A204.1 (cell line): ENCODE results near the gene GIPC2.
"Not testable (repeated sequence)": the region's sequence is repeated elsewhere in the genome, so short reads cannot be mapped to it uniquely, and the experiment has no call there.

ENCODE experiments used
- FAIRE-seq: peaks from 2 replicates; lab custom pipeline; 2012; peaks lifted over from hg19 to GRCh38; lab: Jason Lieb, UNC

Gene GIPC2

DNA sequence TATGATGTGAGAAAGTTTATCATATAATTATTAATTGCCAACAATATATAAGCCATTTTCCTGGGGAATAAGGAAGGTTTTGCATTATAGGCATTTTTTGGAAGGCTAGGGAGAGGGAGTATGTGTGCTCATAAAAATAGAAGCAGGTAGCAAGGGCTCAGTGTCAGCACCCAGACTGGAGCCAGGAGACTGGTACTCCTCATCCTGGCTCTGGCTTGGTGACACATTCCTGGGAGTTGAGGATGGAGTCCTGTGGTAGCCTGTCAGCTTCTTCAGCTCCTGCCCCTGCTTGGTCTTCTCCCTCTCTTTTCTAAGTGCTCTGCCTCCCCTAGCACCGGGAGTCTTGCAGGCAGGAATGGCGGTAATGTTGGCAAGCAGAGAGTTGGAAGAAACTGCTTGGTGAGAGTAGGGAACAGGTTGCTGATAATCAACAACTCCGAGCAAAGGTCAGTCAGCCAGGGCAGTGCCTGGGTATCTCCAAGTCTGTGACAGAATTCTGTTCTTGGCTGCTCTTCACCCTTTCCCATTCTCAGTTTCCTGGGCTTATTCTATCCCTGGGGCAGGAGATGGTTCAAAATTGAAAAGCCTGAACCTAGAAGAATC lies 23.0 kb downstream of the GIPC2 start:
- FAIRE-seq = no peak

DNA sequence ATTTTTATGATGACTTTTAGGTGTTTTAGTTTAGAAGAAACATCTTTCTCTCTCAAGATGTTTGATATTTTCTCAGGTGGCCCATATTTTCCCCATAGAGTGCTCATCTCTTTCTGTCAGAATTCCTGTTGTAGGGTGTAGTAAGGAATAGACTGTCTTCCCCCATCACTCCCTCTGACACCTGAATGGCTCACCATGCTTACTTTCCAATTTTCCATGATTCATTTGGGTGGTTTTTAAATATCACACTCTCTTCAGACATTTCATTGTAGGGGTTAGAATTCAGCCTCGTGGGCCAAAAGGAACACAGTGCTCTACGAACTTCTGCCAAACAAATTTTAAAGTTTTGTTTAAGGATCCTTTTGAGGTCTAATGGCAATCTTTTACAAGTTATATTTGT lies 24.0 kb downstream of the GIPC2 start:
- FAIRE-seq = no peak

DNA sequence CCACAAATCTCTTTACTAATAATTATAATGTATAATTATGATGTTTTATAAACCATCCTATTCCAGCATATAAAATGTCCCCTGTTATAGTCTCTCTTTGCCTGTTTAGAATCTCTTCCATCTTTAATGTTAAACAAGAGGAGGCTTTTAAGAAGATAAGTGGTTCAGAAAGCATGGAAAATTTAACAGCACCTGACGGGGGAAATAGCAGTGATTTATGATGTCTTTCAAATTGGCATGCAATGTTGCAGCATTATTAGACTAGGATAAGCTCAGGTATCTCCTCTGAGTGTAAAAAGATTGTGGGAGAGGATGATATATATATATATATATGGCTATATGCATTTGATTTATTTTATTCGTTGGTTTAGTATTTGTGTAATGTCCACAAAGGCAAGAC lies 24.4 kb downstream of the GIPC2 start:
- FAIRE-seq = no peak

DNA sequence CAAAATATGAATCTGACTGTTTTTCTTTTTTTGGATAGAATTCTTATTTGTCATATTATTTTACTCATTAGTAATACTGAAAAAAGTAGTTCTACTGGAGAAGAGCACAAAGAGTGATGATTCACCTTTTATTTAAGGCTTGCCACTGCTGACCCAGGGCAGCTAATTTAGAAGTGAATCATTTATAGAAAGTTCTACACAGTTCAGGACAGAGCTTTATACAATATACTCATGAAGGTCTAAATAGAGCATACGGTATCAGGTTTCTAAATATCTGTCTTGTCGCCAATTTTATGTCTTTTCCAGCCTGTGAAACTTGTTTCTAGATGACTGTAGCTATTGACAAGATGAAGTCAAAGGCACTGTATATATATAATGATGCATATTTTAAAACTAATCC lies 25.0 kb downstream of the GIPC2 start:
- no peak for FAIRE-seq

DNA sequence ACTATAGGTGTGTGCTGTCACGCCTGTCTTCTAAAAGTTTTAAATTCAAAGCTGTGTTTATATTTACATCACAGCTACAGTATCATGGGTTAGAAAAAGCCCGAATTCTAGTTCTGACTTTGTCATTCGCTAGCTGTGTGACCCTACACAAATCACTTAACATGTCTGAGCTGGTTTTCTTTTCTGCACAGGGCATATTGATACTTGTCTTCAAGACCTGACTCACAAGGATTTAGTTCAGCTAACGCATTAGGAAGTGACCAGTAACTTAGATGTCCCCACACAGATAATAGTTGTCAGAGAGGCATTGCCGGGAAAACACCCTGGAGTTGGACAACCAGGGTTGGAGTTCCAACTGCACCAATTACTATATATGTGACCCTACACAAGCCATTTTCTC lies 25.9 kb downstream of the GIPC2 start:
- no peak for FAIRE-seq

DNA sequence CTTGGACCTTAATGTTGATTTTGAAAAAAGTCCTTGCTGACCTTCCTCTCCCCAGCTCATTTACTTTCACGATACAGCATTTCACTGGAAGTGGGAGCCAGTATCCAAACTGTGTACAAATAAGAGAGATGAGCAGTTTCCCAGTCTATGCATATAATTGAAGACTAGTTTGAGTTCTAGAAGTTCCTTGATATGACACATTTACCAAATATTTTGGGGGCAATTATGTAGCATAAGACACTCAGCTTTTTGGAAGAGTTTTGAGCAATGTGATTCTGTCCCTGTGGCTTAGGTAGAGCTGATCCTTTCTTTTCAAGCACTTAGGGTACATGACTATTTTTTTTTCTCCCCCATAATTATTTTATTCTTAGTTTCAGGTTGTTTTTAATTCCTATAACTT lies 26.4 kb downstream of the GIPC2 start:
- FAIRE-seq = no peak

DNA sequence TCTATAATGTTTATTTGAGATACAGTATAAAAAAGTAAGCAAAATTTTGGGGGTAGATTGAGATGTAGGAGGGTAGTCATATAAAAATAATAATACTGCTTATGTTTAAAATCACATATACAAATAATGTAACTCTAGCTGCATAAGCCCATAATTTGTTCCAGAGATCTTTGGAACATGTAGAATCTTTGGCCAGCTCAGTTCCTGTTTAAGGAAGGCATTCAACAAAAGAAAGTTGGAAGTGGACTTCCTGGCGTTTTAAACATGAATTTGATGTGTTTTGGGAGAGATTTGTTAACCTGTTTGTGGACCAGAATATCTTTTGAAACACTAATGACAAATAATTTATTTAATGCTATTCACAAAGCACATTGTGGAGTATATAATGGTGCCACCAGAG lies 27.7 kb downstream of the GIPC2 start:
- FAIRE-seq = no peak

DNA sequence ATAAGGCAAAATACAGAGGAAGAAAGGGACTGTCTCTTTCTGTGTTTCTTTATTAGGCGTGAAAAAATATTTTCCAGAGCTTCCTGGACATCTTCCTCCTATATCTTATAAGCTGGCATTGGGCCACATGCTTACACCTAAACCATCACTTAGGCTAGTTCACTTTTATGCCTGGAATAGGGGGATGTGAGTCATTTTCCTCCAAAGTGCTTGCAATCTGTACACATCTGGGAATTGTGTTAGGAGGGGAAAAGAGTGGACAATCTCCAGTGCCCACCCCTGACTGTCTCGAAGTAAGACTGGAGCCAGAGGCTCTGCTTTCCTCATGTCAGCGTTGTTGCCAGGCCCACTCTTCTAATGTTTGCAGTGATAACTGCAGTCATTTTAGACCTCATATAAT lies 29.9 kb downstream of the GIPC2 start:
- no peak for FAIRE-seq

DNA sequence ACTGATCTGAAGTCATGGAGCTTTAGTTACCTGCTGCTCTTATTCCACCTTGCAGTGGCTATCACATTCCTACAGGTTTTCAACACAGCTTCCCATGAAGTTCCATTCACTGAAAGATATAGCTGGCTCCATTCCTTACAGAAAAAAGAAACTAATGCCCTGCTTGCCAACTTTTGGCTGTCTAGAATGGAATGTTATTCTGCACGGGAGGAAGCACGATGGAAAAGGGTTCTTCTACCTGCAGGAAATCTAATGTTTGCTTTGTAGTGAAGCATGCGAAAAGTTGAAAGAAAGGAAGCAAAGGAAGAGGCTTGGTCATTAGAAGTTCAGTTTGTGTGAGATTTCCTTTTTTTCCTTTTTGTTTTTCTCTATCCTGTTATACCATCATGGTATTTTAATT lies 32.6 kb downstream of the GIPC2 start:
- no peak for FAIRE-seq

DNA sequence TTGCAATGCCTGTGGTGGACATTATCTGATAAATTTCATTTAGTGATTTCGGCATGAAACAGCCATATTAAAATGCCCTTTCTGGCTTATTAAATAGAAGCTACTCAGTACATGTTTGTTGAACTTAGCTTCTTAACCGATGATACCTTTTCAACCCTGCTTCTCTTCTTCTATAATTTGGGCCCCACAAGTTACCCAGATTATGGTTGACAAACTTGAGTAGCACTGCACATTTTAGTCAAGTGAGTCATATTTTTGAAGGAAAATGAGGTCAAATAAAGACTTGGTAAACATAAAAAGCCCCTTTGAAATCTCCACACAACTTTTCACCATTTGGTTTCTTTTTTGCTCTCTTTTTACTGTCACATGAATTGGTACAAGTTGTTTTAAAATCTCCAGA lies 33.8 kb downstream of the GIPC2 start:
- no peak for FAIRE-seq

DNA sequence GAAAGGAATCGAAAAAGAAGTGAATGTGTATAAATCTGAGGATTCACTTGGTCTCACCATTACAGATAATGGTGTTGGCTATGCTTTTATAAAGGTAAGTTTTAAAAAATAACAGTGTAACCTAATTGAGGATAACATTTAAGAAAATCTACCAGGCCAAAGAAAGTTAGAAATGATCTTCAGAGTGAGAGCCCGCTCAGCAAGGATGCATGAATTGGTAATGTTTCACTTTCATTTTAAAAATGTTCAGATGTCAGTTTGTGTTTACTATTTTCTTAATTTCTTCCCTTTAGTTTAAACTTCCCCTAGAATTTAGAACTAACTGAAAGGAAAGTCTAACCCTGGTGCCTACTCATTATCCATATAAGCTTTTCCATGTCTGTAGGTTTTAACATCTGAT lies 35.0 kb downstream of the GIPC2 start:
- no peak for FAIRE-seq

DNA sequence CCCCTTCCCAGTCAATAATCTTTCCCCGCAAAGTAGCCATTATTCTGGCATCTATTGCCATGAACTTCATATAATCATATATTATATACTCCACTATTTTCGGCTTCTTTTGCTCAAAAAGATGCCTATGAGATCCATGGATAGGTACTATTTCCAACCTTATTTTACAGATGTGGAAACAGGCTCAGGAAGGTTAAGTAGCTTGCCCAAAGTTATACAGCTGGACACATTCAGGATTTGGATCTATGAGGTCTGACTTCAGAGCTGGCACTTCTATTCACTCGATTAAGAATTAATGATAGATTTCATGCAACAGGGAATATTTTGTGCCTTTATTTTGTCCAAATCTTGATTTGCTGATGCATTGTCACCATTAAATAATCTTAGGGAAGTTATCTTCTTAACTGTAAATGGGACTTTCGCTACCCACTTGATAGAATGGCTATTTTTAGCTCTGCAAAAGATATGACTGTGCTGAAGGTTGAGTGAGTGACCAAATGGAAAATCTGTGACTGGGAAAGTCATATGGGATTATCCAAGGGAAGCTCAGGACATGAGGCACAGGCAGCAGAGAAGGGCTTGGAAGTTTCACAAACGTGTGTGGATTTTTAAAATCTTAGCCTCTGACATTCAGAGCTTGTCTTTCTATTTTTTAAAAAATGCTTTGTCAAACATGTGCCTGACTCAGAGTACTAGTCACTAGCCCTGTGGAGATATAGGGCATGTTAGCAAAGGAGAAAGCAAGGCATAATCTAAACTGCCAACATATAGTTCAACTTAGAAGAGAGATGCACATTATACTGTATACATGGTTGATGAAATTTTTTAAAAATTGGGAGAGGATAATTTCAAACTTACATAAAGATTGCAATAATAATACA lies 36.5 kb downstream of the GIPC2 start:
- no peak for FAIRE-seq

DNA sequence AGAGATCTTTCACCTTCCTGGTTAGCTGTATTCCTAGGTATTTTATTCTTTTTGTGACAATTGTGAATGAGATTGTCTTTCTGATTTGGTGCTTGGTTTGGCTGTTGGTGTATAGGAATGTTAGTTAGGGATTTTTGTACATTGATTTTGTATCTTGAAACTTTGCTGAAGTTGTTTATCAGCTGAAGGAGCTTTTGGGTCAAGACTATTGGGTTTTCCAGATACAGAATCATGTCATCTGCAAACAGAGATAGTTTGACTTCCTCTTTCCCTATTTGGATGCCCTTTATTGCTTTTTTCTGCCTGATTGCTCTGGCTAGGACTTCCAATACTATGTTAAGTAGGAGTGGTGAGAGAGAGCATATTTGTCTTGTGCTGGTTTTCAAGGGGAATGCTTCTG lies 38.9 kb downstream of the GIPC2 start:
- FAIRE-seq = not testable (repeated sequence)

DNA sequence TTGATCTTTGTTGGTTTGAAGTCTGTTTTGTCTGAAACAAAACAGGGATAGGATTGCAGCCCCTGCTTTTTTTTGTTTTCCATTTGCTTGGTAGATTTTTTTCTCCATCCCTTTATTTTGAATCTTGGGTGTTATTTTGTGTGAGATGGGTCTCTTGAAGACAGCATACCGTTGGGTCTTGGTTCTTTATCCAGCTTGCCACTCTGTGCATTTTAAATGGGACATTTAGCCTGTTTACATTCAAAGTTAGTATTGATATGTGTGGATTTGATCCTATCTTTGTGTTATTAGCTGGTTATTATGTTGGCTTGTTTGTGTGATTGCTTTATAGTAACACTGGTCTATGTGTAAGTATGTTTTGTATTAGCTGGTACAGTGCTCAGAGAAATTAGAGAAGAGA lies 40.9 kb downstream of the GIPC2 start:
- FAIRE-seq = no peak

DNA sequence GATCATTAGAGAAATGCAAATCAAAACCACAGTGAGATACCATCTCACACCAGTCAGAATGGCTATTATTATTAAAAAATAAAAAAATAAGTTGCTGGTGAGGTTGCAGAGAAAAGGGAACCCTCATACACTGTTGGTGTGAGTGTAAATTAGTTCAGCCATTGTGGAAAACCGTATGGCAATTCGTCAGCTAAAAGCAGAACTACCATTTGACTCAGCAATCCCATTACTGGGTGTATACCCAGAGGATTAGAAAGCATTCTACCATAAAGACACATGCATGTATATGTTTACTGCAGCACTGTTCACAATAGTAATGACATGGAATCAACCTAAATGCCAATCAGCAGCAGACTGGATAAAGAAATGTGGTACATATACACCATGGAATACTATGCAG lies 42.2 kb downstream of the GIPC2 start:
- no peak for FAIRE-seq

DNA sequence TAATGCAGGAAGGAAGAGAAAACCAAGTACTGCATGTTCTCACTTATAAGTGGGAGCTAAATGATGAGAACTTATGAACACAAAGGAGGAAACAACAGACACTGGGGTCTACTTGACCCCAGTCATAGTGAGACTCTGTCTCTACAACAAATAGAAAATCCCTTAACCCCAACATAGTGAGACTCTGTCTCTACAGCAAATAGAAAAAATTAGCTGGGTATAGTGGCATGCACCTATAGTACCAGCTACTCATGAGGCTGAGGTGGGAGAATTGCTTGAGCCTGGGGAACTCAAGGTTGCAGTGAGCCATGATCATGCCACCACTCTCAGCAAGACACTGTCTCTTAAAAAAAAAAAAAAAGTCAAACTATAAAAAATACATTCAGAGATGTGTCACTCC lies 42.7 kb downstream of the GIPC2 start:
- no peak for FAIRE-seq

DNA sequence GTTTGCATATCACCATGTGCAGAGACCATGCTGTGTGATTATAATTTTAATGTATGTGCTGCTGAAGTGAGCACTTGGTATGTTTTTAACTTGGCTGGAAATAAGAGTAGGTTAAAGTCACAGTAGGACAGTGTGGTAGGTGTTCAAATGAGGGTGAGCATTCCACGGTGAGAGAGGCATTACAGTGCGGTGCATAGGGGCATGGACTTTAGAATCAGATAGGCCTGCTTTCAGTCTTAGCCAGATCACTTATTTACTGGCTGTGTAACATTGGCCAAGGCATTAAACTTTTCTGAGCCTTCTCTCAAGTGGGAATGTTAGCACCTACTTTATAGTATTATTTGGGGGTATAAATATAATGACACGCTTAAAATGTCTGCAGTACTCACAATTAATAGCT lies 43.2 kb downstream of the GIPC2 start:
- no peak for FAIRE-seq

DNA sequence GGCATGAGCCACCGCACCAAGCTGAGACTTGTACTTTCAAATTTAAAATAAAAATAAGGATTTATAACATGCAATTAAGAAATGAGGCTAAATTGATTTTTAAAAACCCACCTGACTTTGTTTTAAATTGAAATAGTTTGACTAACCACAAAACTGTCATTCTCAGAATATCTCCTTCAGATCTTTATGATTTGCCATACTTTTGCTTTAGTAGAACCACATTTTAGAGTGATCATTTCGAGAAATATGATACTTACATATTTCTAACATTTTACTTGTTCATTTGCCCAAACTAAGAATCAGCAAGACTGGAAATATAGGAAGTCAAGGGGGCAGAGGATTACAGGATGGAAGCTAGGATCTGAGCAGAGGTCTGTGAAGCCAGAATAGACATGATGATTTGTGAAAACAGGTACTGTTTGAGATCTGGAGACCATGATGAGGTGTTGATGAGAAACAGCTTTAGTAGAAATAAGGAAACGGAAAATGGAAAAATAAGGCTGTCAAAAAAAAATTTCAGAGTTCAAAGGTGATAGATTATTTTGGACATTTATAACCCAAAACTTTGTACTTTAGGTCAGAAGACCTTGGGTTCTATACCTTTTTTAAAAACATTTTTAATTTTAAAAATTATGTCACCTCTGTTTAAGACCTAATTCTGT lies 44.8 kb downstream of the GIPC2 start:
- FAIRE-seq = no peak

DNA sequence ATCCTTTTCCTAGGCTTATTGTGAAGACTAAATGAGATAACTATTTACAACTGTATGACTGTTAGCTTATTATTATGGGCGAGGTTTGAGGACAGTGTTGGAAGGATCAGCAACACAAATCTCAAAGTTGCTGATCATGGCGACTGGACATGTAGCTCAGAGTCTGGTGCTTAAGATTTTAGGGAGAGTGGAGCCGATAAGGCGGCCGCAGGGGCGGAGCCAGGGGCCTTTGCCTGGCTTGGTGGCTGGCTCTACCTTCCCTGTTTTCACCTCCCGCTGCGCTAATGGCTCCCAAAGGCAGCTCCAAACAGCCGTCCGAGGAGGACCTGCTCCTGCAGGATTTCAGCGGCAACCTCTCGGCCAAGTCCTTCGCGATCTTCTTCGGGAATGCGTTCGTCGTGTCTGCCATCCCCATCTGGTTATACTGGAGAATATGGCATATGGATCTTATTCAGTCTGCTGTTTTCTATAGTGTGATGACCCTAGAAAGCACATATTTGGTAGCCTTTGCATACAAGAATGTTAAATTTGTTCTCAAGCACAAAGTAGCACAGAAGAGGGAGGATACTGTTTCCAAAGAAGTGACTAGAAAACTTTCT lies 45.5 kb downstream of the GIPC2 start:
- FAIRE-seq = no peak

DNA sequence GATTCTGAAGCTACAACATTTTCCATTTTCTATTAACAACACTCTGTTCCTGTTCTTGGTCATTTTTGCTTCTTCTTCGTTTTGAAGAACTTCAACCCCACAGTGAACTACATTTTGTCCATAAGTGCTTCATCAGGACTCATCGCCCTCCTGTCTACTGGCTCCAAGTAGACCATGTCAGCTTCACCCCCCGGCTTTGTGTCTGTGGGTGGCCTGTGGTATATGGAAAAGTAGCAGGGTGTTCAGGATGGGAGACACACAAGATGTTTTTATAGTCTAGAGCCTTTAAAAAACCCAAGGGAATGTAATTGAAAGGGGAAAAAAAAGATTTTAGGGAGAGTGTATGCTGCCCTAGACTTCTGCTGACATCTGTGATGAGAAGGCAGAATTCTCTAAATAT lies 46.1 kb downstream of the GIPC2 start:
- no peak for FAIRE-seq

DNA sequence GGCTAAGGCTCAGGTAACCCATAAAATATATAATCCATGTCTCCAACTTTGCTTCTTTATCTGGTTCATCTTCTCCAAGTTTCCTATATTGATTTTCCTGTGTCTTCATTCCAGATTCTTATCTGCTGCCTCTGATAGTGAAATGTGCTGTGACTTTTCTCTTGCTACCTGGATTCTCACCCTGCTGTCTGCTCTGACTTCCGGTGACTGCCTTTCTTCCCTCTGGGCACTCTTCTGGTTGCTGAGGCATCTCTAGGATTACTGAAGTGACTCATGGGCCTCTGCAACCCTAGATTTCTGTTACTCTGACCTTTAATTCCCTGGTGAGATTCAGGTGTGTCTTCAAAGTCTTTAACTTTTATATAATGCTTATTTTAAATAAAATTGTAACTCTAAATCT lies 46.9 kb downstream of the GIPC2 start:
- no peak for FAIRE-seq

DNA sequence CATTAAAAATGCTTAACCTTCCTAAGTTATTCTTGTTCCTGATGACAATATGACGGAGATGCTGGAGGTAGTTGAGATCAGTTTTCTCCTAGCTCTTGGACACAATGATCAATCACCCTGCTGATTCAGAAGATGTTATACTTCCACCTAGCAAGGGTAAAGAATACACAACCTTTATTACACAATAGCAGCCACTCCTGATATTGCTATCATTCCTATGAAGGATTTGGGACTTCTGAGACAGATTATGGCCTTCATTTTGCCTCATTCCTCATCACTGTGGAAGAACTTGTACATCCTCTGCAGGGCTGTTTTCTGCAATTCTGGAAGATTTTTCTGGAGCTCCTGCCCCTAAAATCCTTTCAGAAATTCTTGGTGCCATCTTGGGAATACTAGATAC lies 47.8 kb downstream of the GIPC2 start:
- no peak for FAIRE-seq

DNA sequence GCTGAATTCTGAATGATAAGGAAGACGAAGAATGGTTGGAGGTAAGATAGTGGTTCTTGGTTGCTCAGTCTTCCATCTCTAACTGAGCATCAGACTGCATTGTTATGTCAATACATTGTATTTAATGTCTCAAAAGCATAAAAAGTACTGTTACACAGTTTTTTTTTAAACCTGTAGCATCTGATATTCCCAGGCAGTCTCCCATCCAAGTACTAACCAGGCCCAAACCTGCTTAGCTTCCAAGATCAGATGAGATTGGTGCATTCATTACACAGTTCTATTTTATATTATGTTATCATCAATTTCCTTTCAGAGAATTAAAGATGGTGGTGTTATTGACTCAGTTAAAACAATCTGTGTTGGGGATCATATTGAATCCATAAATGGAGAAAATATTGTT lies 48.9 kb downstream of the GIPC2 start:
- no peak for FAIRE-seq
